ENCODE measurements around the gene PTGFRN. TPM values are rescaled to one million over a fixed set of nuclear protein-coding genes. Genes with fewer than 3 reads are reported as not detected.
A peak's percentile ranks its signal among the peaks of the same experiment; 100 is the strongest.

Gene PTGFRN
- total and polyA plus RNA-seq, 2 of the 13 experiments (the other 11 are each of a cell fraction or from before 2014, with no cell fraction given): 3.3 to 11.3 TPM

DNA sequence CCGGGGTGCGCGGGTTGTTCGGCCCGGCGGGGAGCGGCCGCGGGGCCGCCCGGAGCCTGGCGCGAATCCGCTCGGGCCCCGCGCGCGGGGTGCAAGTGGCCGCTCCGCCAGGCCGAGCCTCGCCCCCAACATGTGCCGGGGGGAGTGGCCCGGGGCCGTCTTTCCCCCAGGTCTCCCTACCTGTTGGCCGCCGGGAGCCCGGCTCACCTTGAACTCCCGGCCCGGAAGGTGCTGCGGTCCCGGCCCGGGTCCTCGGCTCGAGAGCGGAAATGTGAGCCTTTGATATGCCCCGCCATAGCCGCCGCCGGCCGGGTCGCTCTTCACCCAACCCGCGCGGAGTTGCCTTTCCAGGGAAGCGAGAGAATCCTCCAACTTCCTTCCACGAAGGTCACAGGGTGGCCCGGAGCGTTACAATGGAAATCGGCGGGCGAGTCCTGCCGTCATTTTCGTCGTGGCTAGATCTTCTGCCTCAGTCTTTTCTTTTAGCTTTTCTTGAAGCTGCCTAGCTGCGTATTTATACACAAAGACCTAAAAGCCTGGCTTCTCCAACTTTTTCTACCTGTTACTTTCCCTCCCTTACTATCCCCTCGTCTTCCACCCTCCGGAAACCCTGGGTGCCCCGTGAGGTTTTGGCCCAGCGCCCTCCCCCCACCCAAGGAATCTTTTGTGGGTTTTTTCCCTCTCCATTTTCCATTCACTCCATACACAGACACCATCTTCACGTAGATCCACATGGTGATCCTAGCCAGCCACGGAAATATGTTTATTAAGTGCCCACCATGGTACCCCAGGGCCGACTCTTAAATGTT, 867 bp downstream of the PTGFRN start (continued):
- TF ChIP-seq, protein P1, sequence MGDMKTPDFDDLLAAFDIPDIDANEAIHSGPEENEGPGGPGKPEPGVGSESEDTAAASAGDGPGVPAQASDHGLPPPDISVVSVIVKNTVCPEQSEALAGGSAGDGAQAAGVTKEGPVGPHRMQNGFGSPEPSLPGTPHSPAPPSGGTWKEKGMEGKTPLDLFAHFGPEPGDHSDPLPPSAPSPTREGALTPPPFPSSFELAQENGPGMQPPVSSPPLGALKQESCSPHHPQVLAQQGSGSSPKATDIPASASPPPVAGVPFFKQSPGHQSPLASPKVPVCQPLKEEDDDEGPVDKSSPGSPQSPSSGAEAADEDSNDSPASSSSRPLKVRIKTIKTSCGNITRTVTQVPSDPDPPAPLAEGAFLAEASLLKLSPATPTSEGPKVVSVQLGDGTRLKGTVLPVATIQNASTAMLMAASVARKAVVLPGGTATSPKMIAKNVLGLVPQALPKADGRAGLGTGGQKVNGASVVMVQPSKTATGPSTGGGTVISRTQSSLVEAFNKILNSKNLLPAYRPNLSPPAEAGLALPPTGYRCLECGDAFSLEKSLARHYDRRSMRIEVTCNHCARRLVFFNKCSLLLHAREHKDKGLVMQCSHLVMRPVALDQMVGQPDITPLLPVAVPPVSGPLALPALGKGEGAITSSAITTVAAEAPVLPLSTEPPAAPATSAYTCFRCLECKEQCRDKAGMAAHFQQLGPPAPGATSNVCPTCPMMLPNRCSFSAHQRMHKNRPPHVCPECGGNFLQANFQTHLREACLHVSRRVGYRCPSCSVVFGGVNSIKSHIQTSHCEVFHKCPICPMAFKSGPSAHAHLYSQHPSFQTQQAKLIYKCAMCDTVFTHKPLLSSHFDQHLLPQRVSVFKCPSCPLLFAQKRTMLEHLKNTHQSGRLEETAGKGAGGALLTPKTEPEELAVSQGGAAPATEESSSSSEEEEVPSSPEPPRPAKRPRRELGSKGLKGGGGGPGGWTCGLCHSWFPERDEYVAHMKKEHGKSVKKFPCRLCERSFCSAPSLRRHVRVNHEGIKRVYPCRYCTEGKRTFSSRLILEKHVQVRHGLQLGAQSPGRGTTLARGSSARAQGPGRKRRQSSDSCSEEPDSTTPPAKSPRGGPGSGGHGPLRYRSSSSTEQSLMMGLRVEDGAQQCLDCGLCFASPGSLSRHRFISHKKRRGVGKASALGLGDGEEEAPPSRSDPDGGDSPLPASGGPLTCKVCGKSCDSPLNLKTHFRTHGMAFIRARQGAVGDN (CRISPR knock-in tag; IDR thresholded peaks at IDR 0.05): peak; percentile 65
- TF ChIP-seq ZSCAN20 (CRISPR knock-in tag; IDR thresholded peaks at IDR 0.05; ENCODE audit: borderline replicate concordance) (0 out of 2 replicates have a peak, but pooled peaks have one; percentile 38), RAD21 (CRISPR knock-in tag; IDR thresholded peaks at IDR 0.05) (0 out of 2 replicates have a peak, but pooled peaks have one; percentile 6), SAP130 (CRISPR knock-in tag; IDR thresholded peaks at IDR 0.05; ENCODE audit: low read depth) (peak; percentile 41), NR2C2 (CRISPR knock-in tag; IDR thresholded peaks at IDR 0.05; ENCODE audit: borderline replicate concordance) (peak; percentile 58; the same call in 1 of the 2 replicates), YY1 (IDR thresholded peaks at IDR 0.05; ENCODE audit: insufficient read depth, insufficient replicate concordance, low read depth, low read length) (peak; percentile 11), ZMYM2 (CRISPR knock-in tag; IDR thresholded peaks at IDR 0.05) (no peak), BCL6 (CRISPR knock-in tag; IDR thresholded peaks at IDR 0.05) (peak; percentile 86), NBN (conservative IDR thresholded peaks at IDR 0.05) (no peak), SALL2 (CRISPR knock-in tag; IDR thresholded peaks at IDR 0.05) (0 out of 2 replicates have a peak, but pooled peaks have one; percentile 17), SALL1 (CRISPR knock-in tag; IDR thresholded peaks at IDR 0.05) (0 out of 2 replicates have a peak, but pooled peaks have one; percentile 32), GABPB1 (CRISPR knock-in tag; IDR thresholded peaks at IDR 0.05) (peak; percentile 72), TCF7 (IDR thresholded peaks at IDR 0.05; ENCODE audit: low read depth) (peak; percentile 61; the same call in 1 of the 2 replicates), ZEB1 (IDR thresholded peaks at IDR 0.05; ENCODE audit: insufficient replicate concordance, low read depth) (peak; percentile 62), ZNF367 (CRISPR knock-in tag; IDR thresholded peaks at IDR 0.05; ENCODE audit: borderline replicate concordance) (no peak), ZNF644 (CRISPR knock-in tag; IDR thresholded peaks at IDR 0.05; ENCODE audit: low read depth) (no peak), NFYC (CRISPR knock-in tag; IDR thresholded peaks at IDR 0.05) (no peak)
- TF ChIP-seq, protein P2, sequence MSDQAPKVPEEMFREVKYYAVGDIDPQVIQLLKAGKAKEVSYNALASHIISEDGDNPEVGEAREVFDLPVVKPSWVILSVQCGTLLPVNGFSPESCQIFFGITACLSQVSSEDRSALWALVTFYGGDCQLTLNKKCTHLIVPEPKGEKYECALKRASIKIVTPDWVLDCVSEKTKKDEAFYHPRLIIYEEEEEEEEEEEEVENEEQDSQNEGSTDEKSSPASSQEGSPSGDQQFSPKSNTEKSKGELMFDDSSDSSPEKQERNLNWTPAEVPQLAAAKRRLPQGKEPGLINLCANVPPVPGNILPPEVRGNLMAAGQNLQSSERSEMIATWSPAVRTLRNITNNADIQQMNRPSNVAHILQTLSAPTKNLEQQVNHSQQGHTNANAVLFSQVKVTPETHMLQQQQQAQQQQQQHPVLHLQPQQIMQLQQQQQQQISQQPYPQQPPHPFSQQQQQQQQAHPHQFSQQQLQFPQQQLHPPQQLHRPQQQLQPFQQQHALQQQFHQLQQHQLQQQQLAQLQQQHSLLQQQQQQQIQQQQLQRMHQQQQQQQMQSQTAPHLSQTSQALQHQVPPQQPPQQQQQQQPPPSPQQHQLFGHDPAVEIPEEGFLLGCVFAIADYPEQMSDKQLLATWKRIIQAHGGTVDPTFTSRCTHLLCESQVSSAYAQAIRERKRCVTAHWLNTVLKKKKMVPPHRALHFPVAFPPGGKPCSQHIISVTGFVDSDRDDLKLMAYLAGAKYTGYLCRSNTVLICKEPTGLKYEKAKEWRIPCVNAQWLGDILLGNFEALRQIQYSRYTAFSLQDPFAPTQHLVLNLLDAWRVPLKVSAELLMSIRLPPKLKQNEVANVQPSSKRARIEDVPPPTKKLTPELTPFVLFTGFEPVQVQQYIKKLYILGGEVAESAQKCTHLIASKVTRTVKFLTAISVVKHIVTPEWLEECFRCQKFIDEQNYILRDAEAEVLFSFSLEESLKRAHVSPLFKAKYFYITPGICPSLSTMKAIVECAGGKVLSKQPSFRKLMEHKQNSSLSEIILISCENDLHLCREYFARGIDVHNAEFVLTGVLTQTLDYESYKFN (CRISPR knock-in tag; conservative IDR thresholded peaks at IDR 0.05): no peak
- TF ChIP-seq, protein P3, sequence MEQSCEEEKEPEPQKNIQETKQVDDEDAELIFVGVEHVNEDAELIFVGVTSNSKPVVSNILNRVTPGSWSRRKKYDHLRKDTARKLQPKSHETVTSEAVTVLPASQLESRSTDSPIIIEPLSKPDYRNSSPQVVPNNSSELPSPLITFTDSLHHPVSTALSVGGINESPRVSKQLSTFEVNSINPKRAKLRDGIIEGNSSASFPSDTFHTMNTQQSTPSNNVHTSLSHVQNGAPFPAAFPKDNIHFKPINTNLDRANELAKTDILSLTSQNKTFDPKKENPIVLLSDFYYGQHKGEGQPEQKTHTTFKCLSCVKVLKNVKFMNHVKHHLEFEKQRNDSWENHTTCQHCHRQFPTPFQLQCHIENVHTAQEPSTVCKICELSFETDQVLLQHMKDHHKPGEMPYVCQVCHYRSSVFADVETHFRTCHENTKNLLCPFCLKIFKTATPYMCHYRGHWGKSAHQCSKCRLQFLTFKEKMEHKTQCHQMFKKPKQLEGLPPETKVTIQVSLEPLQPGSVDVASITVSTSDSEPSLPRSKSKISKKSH (CRISPR knock-in tag; IDR thresholded peaks at IDR 0.05; ENCODE audit: borderline replicate concordance): 0 out of 2 replicates have a peak, but pooled peaks have one; percentile 2

All from HepG2 (cell line).